ENCODE measurements around the gene PEDS1. TPM values are rescaled to one million over a fixed set of nuclear protein-coding genes. Genes with fewer than 3 reads are reported as not detected.

Gene PEDS1
- total and polyA plus RNA-seq, 4 donors = 21.9 to 43.4 (median 34.4) TPM

DNA sequence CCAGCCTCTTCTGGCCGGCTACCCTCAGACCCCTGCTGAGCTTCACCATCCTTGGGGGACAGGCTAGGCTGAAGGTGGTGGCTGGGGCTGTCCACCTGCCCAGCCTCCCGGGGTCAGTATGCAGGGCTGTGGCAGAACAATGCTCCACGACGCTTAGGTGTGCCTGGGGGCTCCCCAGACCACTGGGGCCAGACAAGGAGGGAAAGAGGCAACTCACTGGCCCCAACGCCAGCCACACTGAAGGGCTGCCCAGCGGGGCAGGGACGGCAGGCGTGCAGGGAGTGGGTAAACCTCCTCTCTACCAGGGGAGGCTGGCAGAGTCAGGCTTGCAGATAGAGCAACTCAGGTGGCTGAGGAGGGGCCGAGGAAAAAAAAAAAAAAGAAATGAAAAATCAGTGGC is 29.0 kb downstream of the PEDS1 start:
- DNase-seq (no peak), ATAC-seq (ENCODE audit: insufficient read depth, low FRiP score) (no peak)
- no peak overlapping the region for H3K27ac ChIP-seq (ENCODE audit: low read depth in 1 of 2, low read length in 1 of 2)

GRCh38 chr20:50123418-50123817 is 30.1 kb downstream of the PEDS1 start:
- H3K9me3 ChIP-seq (ENCODE audit: control insufficient read depth in 4 of 4, insufficient read depth in 3 of 4, low read length in 3 of 4) = no peaks in the 10 kb centered on the region
- no peaks in the 10 kb centered on the region for H3K27me3 ChIP-seq (ENCODE audit: control insufficient read depth in 3 of 3, insufficient read depth in 3 of 3, low read length in 2 of 3)
- H3K4me3 ChIP-seq = no peak overlapping the region
- H3K27ac ChIP-seq (ENCODE audit: low read depth in 1 of 2, low read length in 1 of 2) = no peak overlapping the region
- DNase-seq = no peak
- TF ChIP-seq, protein P1, sequence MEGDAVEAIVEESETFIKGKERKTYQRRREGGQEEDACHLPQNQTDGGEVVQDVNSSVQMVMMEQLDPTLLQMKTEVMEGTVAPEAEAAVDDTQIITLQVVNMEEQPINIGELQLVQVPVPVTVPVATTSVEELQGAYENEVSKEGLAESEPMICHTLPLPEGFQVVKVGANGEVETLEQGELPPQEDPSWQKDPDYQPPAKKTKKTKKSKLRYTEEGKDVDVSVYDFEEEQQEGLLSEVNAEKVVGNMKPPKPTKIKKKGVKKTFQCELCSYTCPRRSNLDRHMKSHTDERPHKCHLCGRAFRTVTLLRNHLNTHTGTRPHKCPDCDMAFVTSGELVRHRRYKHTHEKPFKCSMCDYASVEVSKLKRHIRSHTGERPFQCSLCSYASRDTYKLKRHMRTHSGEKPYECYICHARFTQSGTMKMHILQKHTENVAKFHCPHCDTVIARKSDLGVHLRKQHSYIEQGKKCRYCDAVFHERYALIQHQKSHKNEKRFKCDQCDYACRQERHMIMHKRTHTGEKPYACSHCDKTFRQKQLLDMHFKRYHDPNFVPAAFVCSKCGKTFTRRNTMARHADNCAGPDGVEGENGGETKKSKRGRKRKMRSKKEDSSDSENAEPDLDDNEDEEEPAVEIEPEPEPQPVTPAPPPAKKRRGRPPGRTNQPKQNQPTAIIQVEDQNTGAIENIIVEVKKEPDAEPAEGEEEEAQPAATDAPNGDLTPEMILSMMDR (IDR thresholded peaks at IDR 0.05; ENCODE audit: control extremely low read depth, extremely low read depth) = no peak
- 93 to 98% methylated on average over 7 of the region's 7 CpGs for WGBS, 2 donors
- H3K9ac ChIP-seq (ENCODE audit: insufficient read depth in 1 of 2, low read length in 2 of 2) = no peak overlapping the region
- peaks cover 0 to 5% (median 0%) of the 10 kb centered on the region in 5 donors for H3K4me1 ChIP-seq (ENCODE audit: control insufficient read depth in 5 of 5, insufficient read depth in 5 of 5, low read length in 5 of 5)
- peaks cover 5 to 38% (median 23%) of the 10 kb centered on the region in 4 donors for H3K36me3 ChIP-seq (ENCODE audit: control insufficient read depth in 4 of 4, insufficient read depth in 4 of 4, low read length in 4 of 4)
- no peak for ATAC-seq (ENCODE audit: insufficient read depth, low FRiP score)

More for the DNA sequence above, 29.0 kb downstream of the PEDS1 start:
- H3K36me3 ChIP-seq (ENCODE audit: control insufficient read depth in 4 of 4, insufficient read depth in 4 of 4, low read length in 4 of 4) = peaks cover 5 to 49% (median 28%) of the 10 kb centered on the region in 4 donors
- no peak overlapping the region for H3K9ac ChIP-seq (ENCODE audit: insufficient read depth in 1 of 2, low read length in 2 of 2)
- peaks cover 0 to 5% (median 0%) of the 10 kb centered on the region in 5 donors for H3K4me1 ChIP-seq (ENCODE audit: control insufficient read depth in 5 of 5, insufficient read depth in 5 of 5, low read length in 5 of 5)
- H3K27me3 ChIP-seq (ENCODE audit: control insufficient read depth in 3 of 3, insufficient read depth in 3 of 3, low read length in 2 of 3) = no peaks in the 10 kb centered on the region
- H3K9me3 ChIP-seq (ENCODE audit: control insufficient read depth in 4 of 4, insufficient read depth in 3 of 4, low read length in 3 of 4) = no peaks in the 10 kb centered on the region
- WGBS, 2 donors = 92% methylated on average over 9 of the region's 9 CpGs
- H3K4me3 ChIP-seq = no peak overlapping the region
- TF ChIP-seq, protein P1 (IDR thresholded peaks at IDR 0.05; ENCODE audit: control extremely low read depth, extremely low read depth) = no peak

DNA sequence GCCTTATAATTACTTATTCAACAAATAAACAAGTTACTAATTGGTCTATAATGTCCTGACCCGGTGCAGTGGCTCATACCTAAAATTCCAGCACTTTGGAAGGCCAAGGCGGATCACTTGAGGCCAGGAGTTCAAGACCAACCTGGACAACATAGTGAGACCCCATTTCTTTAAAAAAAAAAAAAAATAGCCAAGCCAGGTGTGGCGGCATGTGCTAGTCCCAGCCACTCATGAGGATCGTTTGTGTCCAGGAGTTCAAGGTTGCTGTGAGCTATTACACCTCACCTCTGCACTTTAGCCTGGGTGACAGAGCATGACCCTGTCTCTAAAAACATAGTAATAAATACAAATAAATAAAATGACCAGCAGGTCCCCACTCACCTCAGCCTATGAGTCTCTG is 30.8 kb downstream of the PEDS1 start:
- Histone ChIP-seq H3K36me3 (ENCODE audit: control insufficient read depth in 4 of 4, insufficient read depth in 4 of 4, low read length in 4 of 4) (peaks cover 5 to 32% (median 18%) of the 10 kb centered on the region in 4 donors), H3K27me3 (ENCODE audit: control insufficient read depth in 3 of 3, insufficient read depth in 3 of 3, low read length in 2 of 3) (no peaks in the 10 kb centered on the region), H3K9me3 (ENCODE audit: control insufficient read depth in 4 of 4, insufficient read depth in 3 of 4, low read length in 3 of 4) (no peaks in the 10 kb centered on the region), H3K27ac (ENCODE audit: low read depth in 1 of 2, low read length in 1 of 2) (no peak overlapping the region), H3K9ac (ENCODE audit: insufficient read depth in 1 of 2, low read length in 2 of 2) (no peak overlapping the region), H3K4me1 (ENCODE audit: control insufficient read depth in 5 of 5, insufficient read depth in 5 of 5, low read length in 5 of 5) (peaks cover 0 to 5% (median 0%) of the 10 kb centered on the region in 5 donors), H3K4me3 (no peak overlapping the region)
- 92% methylated on average over 4 of the region's 4 CpGs for WGBS, 2 donors
- ATAC-seq (ENCODE audit: insufficient read depth, low FRiP score) = no peak
- TF ChIP-seq, protein P1 (IDR thresholded peaks at IDR 0.05; ENCODE audit: control extremely low read depth, extremely low read depth) = no peak
- no peak for DNase-seq

DNA sequence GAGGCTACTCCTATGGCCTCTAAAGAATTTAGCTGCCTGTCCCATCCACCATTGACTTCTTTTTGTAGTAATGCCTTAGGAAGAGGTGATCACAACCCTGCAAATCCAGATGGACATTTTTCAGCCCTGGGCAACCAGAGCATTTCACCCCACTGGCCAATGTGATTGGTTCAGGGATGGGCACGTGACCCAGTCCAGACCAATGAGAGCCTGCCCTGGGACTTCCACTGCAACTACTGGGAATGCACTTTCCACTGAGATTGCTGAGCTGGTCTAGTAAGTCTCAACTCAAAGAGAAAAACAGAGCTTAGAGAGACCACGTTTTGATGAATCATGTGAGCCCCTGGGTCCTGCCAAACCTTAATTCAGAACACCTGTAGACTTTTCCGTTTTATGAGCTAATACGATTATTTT is 31.7 kb downstream of the PEDS1 start:
- Histone ChIP-seq H3K36me3 (ENCODE audit: control insufficient read depth in 4 of 4, insufficient read depth in 4 of 4, low read length in 4 of 4) (peaks cover 5 to 26% (median 12%) of the 10 kb centered on the region in 4 donors), H3K4me1 (ENCODE audit: control insufficient read depth in 5 of 5, insufficient read depth in 5 of 5, low read length in 5 of 5) (peaks cover 0 to 5% (median 0%) of the 10 kb centered on the region in 5 donors), H3K27ac (ENCODE audit: low read depth in 1 of 2, low read length in 1 of 2) (no peak overlapping the region), H3K4me3 (no peak overlapping the region), H3K9ac (ENCODE audit: insufficient read depth in 1 of 2, low read length in 2 of 2) (no peak overlapping the region), H3K9me3 (ENCODE audit: control insufficient read depth in 4 of 4, insufficient read depth in 3 of 4, low read length in 3 of 4) (no peaks in the 10 kb centered on the region), H3K27me3 (ENCODE audit: control insufficient read depth in 3 of 3, insufficient read depth in 3 of 3, low read length in 2 of 3) (no peaks in the 10 kb centered on the region)
- 91 to 92% methylated on average over 4 of the region's 4 CpGs for WGBS, 2 donors
- TF ChIP-seq, protein P1 (IDR thresholded peaks at IDR 0.05; ENCODE audit: control extremely low read depth, extremely low read depth) = no peak
- DNase-seq (no peak), ATAC-seq (ENCODE audit: insufficient read depth, low FRiP score) (no peak)

All from lung (tissue), 12 donors.